Measurements from ENCODE around the gene GIMAP2.

Gene GIMAP2

GRCh38 chr7:150685219-150686029 is at the start of gene GIMAP2:
Gene GIMAP2 (plus strand): TSS chr7:150685706. CDS start chr7:150687060, 1,354 bp downstream.
- peaks cover 27% of the 10 kb centered on the region for H3K9me3 Mint-ChIP-seq
- no peak for TF ChIP-seq CTCF (IDR thresholded peaks at IDR 0.05)
- no peak within 1 kb of the TSS for H3K4me3 Mint-ChIP-seq
- H3K36me3 Mint-ChIP-seq (ENCODE audit: low read depth): no peaks in the 10 kb centered on the region
- peak within 1 kb of the TSS; percentile 16 for H3K27ac Mint-ChIP-seq
- peaks cover 10% of the 10 kb centered on the region for H3K27me3 Mint-ChIP-seq (ENCODE audit: low read depth, poor library complexity)
- H3K4me1 Mint-ChIP-seq: no peaks in the 10 kb centered on the region
- DNase-seq: no peak

- no peaks in the 10 kb centered on the region for H3K4me1 Mint-ChIP-seq
- H3K9me3 Mint-ChIP-seq: peaks cover 42% of the 10 kb centered on the region
- H3K36me3 Mint-ChIP-seq (ENCODE audit: low read depth): peaks cover 7% of the 10 kb centered on the region
- H3K4me3 Mint-ChIP-seq: no peak overlapping the region
- no peak overlapping the region for H3K27ac Mint-ChIP-seq
- no peak for TF ChIP-seq CTCF (IDR thresholded peaks at IDR 0.05)
- H3K27me3 Mint-ChIP-seq (ENCODE audit: low read depth, poor library complexity): no peaks in the 10 kb centered on the region
- no peak for DNase-seq
Measured at GRCh38 chr7:150641854-150642253, 43.7 kb upstream of the GIMAP2 start.

- Mint-ChIP-seq H3K9me3 (peaks cover 32% of the 10 kb centered on the region), H3K4me1 (no peaks in the 10 kb centered on the region), H3K27ac (no peak overlapping the region), H3K27me3 (ENCODE audit: low read depth, poor library complexity) (no peaks in the 10 kb centered on the region), H3K4me3 (no peak overlapping the region), H3K36me3 (ENCODE audit: low read depth) (peaks cover 7% of the 10 kb centered on the region)
- DNase-seq: no peak
- TF ChIP-seq CTCF (IDR thresholded peaks at IDR 0.05): no peak
Measured at GRCh38 chr7:150642926-150643325, 42.6 kb upstream of the GIMAP2 start.

- DNase-seq: no peak
- H3K9me3 Mint-ChIP-seq: peaks cover 17% of the 10 kb centered on the region
- H3K27ac Mint-ChIP-seq: no peak overlapping the region
- H3K4me3 Mint-ChIP-seq: no peak overlapping the region
- H3K4me1 Mint-ChIP-seq: peaks cover 12% of the 10 kb centered on the region
- no peak for TF ChIP-seq CTCF (IDR thresholded peaks at IDR 0.05)
- H3K27me3 Mint-ChIP-seq (ENCODE audit: low read depth, poor library complexity): no peaks in the 10 kb centered on the region
- no peaks in the 10 kb centered on the region for H3K36me3 Mint-ChIP-seq (ENCODE audit: low read depth)
Measured at GRCh38 chr7:150645259-150646020, 40.1 kb upstream of the GIMAP2 start.

GRCh38 chr7:150648353-150649079 is 37.0 kb upstream of the GIMAP2 start:
- no peak for TF ChIP-seq CTCF (IDR thresholded peaks at IDR 0.05)
- no peak for DNase-seq
- Mint-ChIP-seq H3K4me3 (no peak overlapping the region), H3K4me1 (peaks cover 12% of the 10 kb centered on the region), H3K36me3 (ENCODE audit: low read depth) (no peaks in the 10 kb centered on the region), H3K9me3 (peaks cover 34% of the 10 kb centered on the region), H3K27ac (no peak overlapping the region), H3K27me3 (ENCODE audit: low read depth, poor library complexity) (peaks cover 3% of the 10 kb centered on the region)

Measured in nephron progenitor cell (in vitro differentiated cells).